WERI-Rb-1 (cell line): ENCODE results near the gene ZNF407.

Experiments
- DNase-seq: peaks from one replicate; pipeline ENCODE4 v3.0.0-alpha.2; 2020
- H3K27ac ChIP-seq: fragments of 250-450 bp; sonication (Bioruptor Pico); 2 replicates; pipeline ENCODE4 v1.5.1; 2020; ENCODE audit warnings: mild to moderate bottlenecking, moderate library complexity
- H3K27me3 ChIP-seq: fragments of 250-450 bp; sonication (Bioruptor Pico); 2 replicates; pipeline ENCODE4 v1.5.1; 2021; ENCODE audit warnings: mild to moderate bottlenecking, low read depth, moderate library complexity; ENCODE audit not compliant: insufficient read depth, severe bottlenecking
- H3K36me3 ChIP-seq: fragments of 250-450 bp; sonication (Bioruptor Pico); 2 replicates; pipeline ENCODE4 v1.5.1; 2020; ENCODE audit warnings: mild to moderate bottlenecking, moderate library complexity
- H3K4me3 ChIP-seq: 2 replicates; pipeline ENCODE4 v1.5.1; 2011; ENCODE audit warnings: low read depth, mild to moderate bottlenecking, control low read depth, low read length
- H3K9me3 ChIP-seq: fragments of 250-450 bp; sonication (Bioruptor Pico); 2 replicates; pipeline ENCODE4 v1.5.1; 2021; ENCODE audit warnings: mild to moderate bottlenecking, moderate library complexity; ENCODE audit not compliant: severe bottlenecking
- CTCF ChIP-seq: IDR thresholded peaks from 2 replicates; pipeline ENCODE4 v1.5.1; 2011; ENCODE audit warnings: low read depth, mild to moderate bottlenecking, control low read depth, inconsistent platforms, low read length

The ZNF407 gene

DNA sequence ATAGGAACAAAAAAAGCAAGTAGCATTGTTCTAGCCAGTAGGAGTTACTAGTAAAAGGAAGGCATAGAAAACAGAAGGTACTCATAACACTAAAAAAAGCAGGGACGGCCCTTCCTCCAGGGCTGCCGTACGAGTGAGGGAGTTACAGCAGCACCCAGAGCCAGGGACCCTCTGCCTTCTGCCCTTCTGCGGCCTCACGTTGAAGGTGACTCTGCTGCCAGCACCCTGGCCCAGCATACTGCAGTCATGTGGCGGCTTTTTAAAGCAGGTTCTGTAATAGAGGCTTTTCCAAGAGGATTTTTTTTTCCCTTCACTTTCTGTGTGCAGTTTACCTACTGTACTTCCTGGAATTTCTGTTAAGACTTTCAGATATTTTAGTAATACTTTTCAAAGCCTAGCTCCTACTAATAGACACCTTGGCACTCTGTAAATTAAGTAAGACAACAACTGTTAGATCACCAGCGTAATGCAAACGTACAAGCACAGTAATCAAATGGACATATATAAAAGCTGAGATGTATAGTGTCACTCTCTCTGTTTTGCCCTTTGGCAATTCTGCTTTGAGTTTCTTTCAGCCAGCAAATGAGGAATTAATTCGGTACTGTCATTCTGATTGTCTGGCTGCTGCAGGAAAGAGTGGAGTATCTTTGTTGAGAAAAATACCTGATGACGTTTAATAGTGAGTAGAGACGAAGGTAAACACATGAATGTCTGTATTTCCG, 449.7 kb downstream of the ZNF407 start:
- no peak for DNase-seq

DNA sequence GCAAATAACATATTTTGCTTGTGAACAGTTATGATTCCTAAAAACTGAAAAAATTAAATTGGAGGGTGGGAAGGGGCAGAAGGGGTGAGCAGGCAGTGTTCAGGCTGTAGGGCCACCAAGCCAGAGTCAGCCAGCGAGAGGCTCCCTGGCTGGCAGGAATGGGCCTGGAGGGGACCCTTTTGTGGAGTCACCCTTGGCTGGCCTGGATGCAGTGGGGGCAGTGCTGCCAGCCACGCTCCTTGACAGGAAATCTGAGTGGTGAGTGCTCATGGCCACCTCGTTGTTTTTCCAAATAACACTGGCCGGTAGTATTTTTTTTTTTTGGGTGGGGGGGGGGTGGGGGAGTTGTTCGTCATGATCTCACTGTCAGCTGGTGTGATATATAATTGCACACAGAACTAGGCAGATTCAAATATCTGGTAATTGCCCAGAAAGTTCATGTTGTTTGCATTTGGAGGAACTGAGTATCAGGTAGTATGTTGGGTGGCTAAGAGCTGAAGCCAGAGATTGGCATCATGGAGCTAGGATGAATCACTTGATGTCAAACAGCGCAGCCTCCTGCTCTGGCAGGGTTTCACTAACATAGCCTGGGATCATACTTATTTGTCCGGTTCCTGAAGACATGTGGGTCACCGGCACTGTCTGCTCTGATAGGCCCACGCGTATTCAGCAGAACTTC, 451.2 kb downstream of the ZNF407 start:
- no peaks in the 10 kb centered on the region for H3K27me3 ChIP-seq
- no peak for TF ChIP-seq CTCF
- no peaks in the 10 kb centered on the region for H3K36me3 ChIP-seq
- no peak overlapping the region for H3K4me3 ChIP-seq
- no peak overlapping the region for H3K27ac ChIP-seq
- DNase-seq, result no peak
- no peaks in the 10 kb centered on the region for H3K9me3 ChIP-seq

More for the DNA sequence above, 449.7 kb downstream of the ZNF407 start:
- TF ChIP-seq CTCF, result no peak
- Histone ChIP-seq H3K4me3 (no peak overlapping the region), H3K9me3 (no peaks in the 10 kb centered on the region), H3K27me3 (no peaks in the 10 kb centered on the region), H3K36me3 (no peaks in the 10 kb centered on the region), H3K27ac (no peak overlapping the region)

GRCh38 chr18:75049455-75049789, 451.8 kb downstream of the ZNF407 start:
- Histone ChIP-seq H3K27me3 (no peaks in the 10 kb centered on the region), H3K36me3 (no peaks in the 10 kb centered on the region), H3K4me3 (no peak overlapping the region), H3K27ac (no peak overlapping the region), H3K9me3 (no peaks in the 10 kb centered on the region)
- TF ChIP-seq CTCF, result no peak
- DNase-seq, result no peak

DNA sequence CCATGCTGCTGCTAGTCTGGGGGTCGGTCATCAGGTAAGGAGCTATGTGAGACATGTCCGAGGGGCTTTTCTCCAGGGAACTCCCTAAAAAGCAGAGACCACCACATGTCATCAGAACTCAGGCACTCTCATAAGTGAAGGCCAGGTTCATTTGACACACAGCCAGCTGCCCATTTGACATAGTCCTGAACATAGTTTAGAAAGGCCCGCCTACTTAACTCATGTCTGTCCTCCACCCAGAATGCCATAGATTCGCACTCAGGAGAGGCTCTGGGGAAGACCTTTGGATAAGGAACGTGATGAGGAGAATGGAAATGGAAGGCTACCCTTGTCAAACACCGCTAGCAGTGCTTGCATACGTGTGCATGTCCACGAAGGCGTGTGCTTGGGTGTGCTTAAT, 454.1 kb downstream of the ZNF407 start:
- no peaks in the 10 kb centered on the region for H3K36me3 ChIP-seq
- H3K9me3 ChIP-seq, result no peaks in the 10 kb centered on the region
- no peak overlapping the region for H3K27ac ChIP-seq
- no peak for DNase-seq
- H3K4me3 ChIP-seq, result no peak overlapping the region
- no peaks in the 10 kb centered on the region for H3K27me3 ChIP-seq
- no peak for TF ChIP-seq CTCF

DNA sequence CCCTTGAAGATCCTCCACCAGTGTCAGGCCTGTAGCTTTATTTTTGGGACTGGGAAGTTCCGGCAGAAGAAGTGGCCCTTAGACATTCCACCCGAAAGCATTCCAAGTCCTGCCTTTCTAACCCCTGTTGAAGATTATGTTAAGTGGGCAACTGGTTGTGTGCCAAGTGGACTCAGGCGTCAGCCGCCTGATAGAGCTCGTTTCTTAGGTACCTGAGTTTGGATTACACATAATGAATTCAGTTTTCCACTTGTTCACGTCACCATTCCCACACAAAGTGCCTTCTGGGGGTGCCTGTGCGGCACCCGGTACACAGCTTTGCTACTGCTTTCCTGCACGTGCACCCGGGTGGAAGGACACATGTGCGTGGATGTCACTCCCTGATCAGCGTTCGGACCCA, 454.8 kb downstream of the ZNF407 start:
- no peak for DNase-seq
- Histone ChIP-seq H3K9me3 (no peaks in the 10 kb centered on the region), H3K4me3 (no peak overlapping the region), H3K27me3 (no peaks in the 10 kb centered on the region), H3K36me3 (no peaks in the 10 kb centered on the region), H3K27ac (no peak overlapping the region)
- TF ChIP-seq CTCF, result no peak
